HG03064 (cell line): ENCODE measurements around the gene SLC39A13.
"Not testable (repeated sequence)": the region's sequence is repeated elsewhere in the genome, so short reads cannot be mapped to it uniquely, and the experiment has no call there.

Source experiments
- ATAC-seq: cut with Tn5 transposase; IDR thresholded peaks from one replicate; pipeline ENCODE4 v1.9.1; 2021; ENCODE audit warnings: low read depth; ENCODE audit not compliant: unreplicated experiment

Gene SLC39A13

GRCh38 chr11:47449541-47449940 lies 41.2 kb downstream of the SLC39A13 start:
- ATAC-seq = no peak

GRCh38 chr11:47451436-47451835 lies 43.0 kb downstream of the SLC39A13 start:
- no peak for ATAC-seq

GRCh38 chr11:47451990-47452389 lies 43.6 kb downstream of the SLC39A13 start:
- no peak for ATAC-seq

GRCh38 chr11:47453365-47453764 lies 45.0 kb downstream of the SLC39A13 start:
- ATAC-seq = no peak

- not testable (repeated sequence) for ATAC-seq
Measured at GRCh38 chr11:47454258-47454671, 45.9 kb downstream of the SLC39A13 start.

GRCh38 chr11:47460571-47461235 lies 52.3 kb downstream of the SLC39A13 start:
- ATAC-seq = no peak

- ATAC-seq = no peak
Measured at GRCh38 chr11:47461876-47462275, 53.5 kb downstream of the SLC39A13 start.

- ATAC-seq = no peak
Measured at GRCh38 chr11:47464483-47464882, 56.1 kb downstream of the SLC39A13 start.
